ENCODE data around the gene KRT20.

KRT20 gene

GRCh38 chr17:40903129-40903847 lies 18.2 kb upstream of the KRT20 start:
- Histone ChIP-seq H3K4me3 (ENCODE audit: low read depth in 1 of 2, low read length in 2 of 2) (no peak overlapping the region), H3K9ac (ENCODE audit: low read depth, low read length) (no peak overlapping the region), H3K4me2 (ENCODE audit: insufficient read depth, low read length) (no peak overlapping the region), H3K79me2 (ENCODE audit: insufficient read depth, low read length) (no peaks in the 10 kb centered on the region), H2AFZ (ENCODE audit: low read depth, low read length) (no peak overlapping the region), H3K27me3 (ENCODE audit: insufficient read depth, low read length, poor library complexity) (peaks cover 6% of the 10 kb centered on the region), H4K20me1 (ENCODE audit: insufficient read depth, low read length) (no peaks in the 10 kb centered on the region), H3K36me3 (ENCODE audit: insufficient read depth, low read length) (no peaks in the 10 kb centered on the region), H3K9me3 (ENCODE audit: insufficient read depth, low read length, severe bottlenecking) (no peaks in the 10 kb centered on the region), H3K4me1 (ENCODE audit: insufficient read depth, low read length) (no peaks in the 10 kb centered on the region), H3K27ac (ENCODE audit: low read length) (no peak overlapping the region)
- TF ChIP-seq CTCF (IDR thresholded peaks at IDR 0.05; ENCODE audit: borderline replicate concordance, extremely low read depth, low read length, poor library complexity, severe bottlenecking) (no peak), EZH2 (IDR thresholded peaks at IDR 0.05; ENCODE audit: borderline replicate concordance, low read depth, low read length, severe bottlenecking) (no peak)
- ATAC-seq (ENCODE audit: insufficient read depth, low read depth) (no peak), DNase-seq (no peak)

- DNase-seq (no peak), ATAC-seq (ENCODE audit: insufficient read depth, low read depth) (no peak)
- TF ChIP-seq EZH2 (IDR thresholded peaks at IDR 0.05; ENCODE audit: borderline replicate concordance, low read depth, low read length, severe bottlenecking) (no peak), CTCF (IDR thresholded peaks at IDR 0.05; ENCODE audit: borderline replicate concordance, extremely low read depth, low read length, poor library complexity, severe bottlenecking) (no peak)
- no peak overlapping the region for H3K4me2 ChIP-seq (ENCODE audit: insufficient read depth, low read length)
- H3K9ac ChIP-seq (ENCODE audit: low read depth, low read length), result no peak overlapping the region
- H3K9me3 ChIP-seq (ENCODE audit: insufficient read depth, low read length, severe bottlenecking), result no peaks in the 10 kb centered on the region
- no peak overlapping the region for H2AFZ ChIP-seq (ENCODE audit: low read depth, low read length)
- no peak overlapping the region for H3K27ac ChIP-seq (ENCODE audit: low read length)
- H3K36me3 ChIP-seq (ENCODE audit: insufficient read depth, low read length), result no peaks in the 10 kb centered on the region
- H3K27me3 ChIP-seq (ENCODE audit: insufficient read depth, low read length, poor library complexity), result peaks cover 6% of the 10 kb centered on the region
- H3K4me1 ChIP-seq (ENCODE audit: insufficient read depth, low read length), result no peaks in the 10 kb centered on the region
- no peak overlapping the region for H3K4me3 ChIP-seq (ENCODE audit: low read depth in 1 of 2, low read length in 2 of 2)
- H4K20me1 ChIP-seq (ENCODE audit: insufficient read depth, low read length), result no peaks in the 10 kb centered on the region
- no peaks in the 10 kb centered on the region for H3K79me2 ChIP-seq (ENCODE audit: insufficient read depth, low read length)
These were observed 17.5 kb upstream of the KRT20 start for GRCh38 chr17:40902498-40902897.

GRCh38 chr17:40901981-40902474 lies 17.0 kb upstream of the KRT20 start:
- no peak overlapping the region for H3K27ac ChIP-seq (ENCODE audit: low read length)
- TF ChIP-seq EZH2 (IDR thresholded peaks at IDR 0.05; ENCODE audit: borderline replicate concordance, low read depth, low read length, severe bottlenecking) (no peak), CTCF (IDR thresholded peaks at IDR 0.05; ENCODE audit: borderline replicate concordance, extremely low read depth, low read length, poor library complexity, severe bottlenecking) (no peak)
- no peaks in the 10 kb centered on the region for H3K36me3 ChIP-seq (ENCODE audit: insufficient read depth, low read length)
- H2AFZ ChIP-seq (ENCODE audit: low read depth, low read length), result no peak overlapping the region
- H3K9me3 ChIP-seq (ENCODE audit: insufficient read depth, low read length, severe bottlenecking), result no peaks in the 10 kb centered on the region
- H3K4me2 ChIP-seq (ENCODE audit: insufficient read depth, low read length), result no peak overlapping the region
- ATAC-seq (ENCODE audit: insufficient read depth, low read depth) (no peak), DNase-seq (no peak)
- no peaks in the 10 kb centered on the region for H3K79me2 ChIP-seq (ENCODE audit: insufficient read depth, low read length)
- no peak overlapping the region for H3K4me3 ChIP-seq (ENCODE audit: low read depth in 1 of 2, low read length in 2 of 2)
- H3K27me3 ChIP-seq (ENCODE audit: insufficient read depth, low read length, poor library complexity), result peaks cover 10% of the 10 kb centered on the region
- no peaks in the 10 kb centered on the region for H4K20me1 ChIP-seq (ENCODE audit: insufficient read depth, low read length)
- no peaks in the 10 kb centered on the region for H3K4me1 ChIP-seq (ENCODE audit: insufficient read depth, low read length)
- no peak overlapping the region for H3K9ac ChIP-seq (ENCODE audit: low read depth, low read length)
